Kidney (tissue), 14 donors: Measurements from ENCODE around the gene AKAP13. TPM values are rescaled to one million over a fixed set of nuclear protein-coding genes. Genes with fewer than 3 reads are reported as not detected.
A peak's percentile ranks its signal among the peaks of the same experiment; 100 is the strongest.

Source experiments
- DNase-seq, 5 donors: peaks; one replicate each; pipeline ENCODE4 v3.0.0-alpha.2; 2013 to 2020
- FAIRE-seq: peaks from 2 replicates; lab custom pipeline; 2012; peaks lifted over from hg19 to GRCh38; lab: Jason Lieb, UNC
- H3K27ac ChIP-seq, 2 donors: one replicate each; pipeline ENCODE4 v1.7.0; 2013; ENCODE audit warnings: low read depth in 2 of 2, low read length in 2 of 2, inconsistent platforms in 1 of 2
- H3K27me3 ChIP-seq: one replicate; pipeline ENCODE4 v1.7.1; 2013; ENCODE audit warnings: low read length, inconsistent platforms; ENCODE audit not compliant: control insufficient read depth, insufficient read depth
- H3K36me3 ChIP-seq, 3 donors: one replicate each; pipeline versions ENCODE4 v1.7.0 to v1.7.1; 2013; ENCODE audit warnings: low read length in 3 of 3, control low read depth in 1 of 3, inconsistent platforms in 1 of 3; ENCODE audit not compliant: insufficient read depth in 3 of 3, control insufficient read depth in 2 of 3
- H3K4me1 ChIP-seq, 3 donors: one replicate each; pipeline versions ENCODE4 v1.7.0 to v1.7.1; 2013; ENCODE audit warnings: low read length in 3 of 3, inconsistent platforms in 1 of 3, low read depth in 1 of 3; ENCODE audit not compliant: control insufficient read depth in 2 of 3, insufficient read depth in 2 of 3
- H3K4me3 ChIP-seq, 3 donors: one replicate each; pipeline versions ENCODE4 v1.7.0 to v1.8.1; 2013; ENCODE audit warnings: low read length in 3 of 3, control low read depth in 1 of 3, inconsistent platforms in 1 of 3
- H3K9ac ChIP-seq, 3 donors: one replicate each; pipeline versions ENCODE4 v1.7.0 to v1.7.1; 2013; ENCODE audit warnings: low read length in 3 of 3, control low read depth in 1 of 3, inconsistent platforms in 1 of 3
- H3K9me3 ChIP-seq, 3 donors: one replicate each; pipeline versions ENCODE4 v1.7.0 to v1.7.1; 2013; ENCODE audit warnings: low read length in 3 of 3, control low read depth in 1 of 3, inconsistent platforms in 1 of 3; ENCODE audit not compliant: control insufficient read depth in 2 of 3, insufficient read depth in 1 of 3
- intact Hi-C: fragments of 100-400 bp; cut with DNase I; formaldehyde crosslinking; loops from one replicate; pipeline ENCODE4 v1.11.1; 2022
- polyA plus RNA-seq: library from polyadenylated mRNA; stranded (reverse); fragments of 350-450 nt; fragmentation: Illumina TruSeq; extraction: RNeasy Lipid Tissue Mini Kit (QIAGEN cat#74804); gene quantifications from one replicate; pipeline ENCODE4 v1.2.3, GENCODE V29; 2014; ENCODE audit warnings: low read depth, low replicate concordance; ENCODE audit not compliant: insufficient read depth
- total RNA-seq: library from RNA; stranded (reverse); fragmentation: NEBNext Ultra II Directional; extraction: Animal tissue kit (Norgen Biotek cat#: 25700); gene quantifications from one replicate; pipeline ENCODE4 v1.2.1, GENCODE V29; 2021
- TF ChIP-seq, protein P1 (sequence below): IDR thresholded peaks from 3 replicates; pipeline ENCODE4 v1.5.1; 2012; ENCODE audit warnings: mild to moderate bottlenecking, moderate library complexity, borderline replicate concordance; ENCODE audit not compliant: insufficient read depth; ENCODE audit errors: extremely low read depth
- donor health status: control.
- donor health status: control.
- donor health status: control.
- donor health status: control.
- donor health status: control.
- donor health status: DM: yes; HTN: yes; CAD: no.
- donor health status: Normal renal cell carcinoma (clear cell type).

Gene AKAP13
- total and polyA plus RNA-seq, 2 donors from 2014 or later = 18.8 to 174 TPM

- peak in 3 of 5 donors; percentile 44 to 83 (median 82) for DNase-seq
- H3K4me3 ChIP-seq = no peak overlapping the region
- no peaks in the 10 kb centered on the region for H3K36me3 ChIP-seq
- no peak overlapping the region for H3K9ac ChIP-seq
- FAIRE-seq = no peak
- no peaks in the 10 kb centered on the region for H3K9me3 ChIP-seq
- intact Hi-C loops = no loop called here
- peaks cover 3 to 24% (median 9%) of the 10 kb centered on the region in 3 donors for H3K4me1 ChIP-seq
- TF ChIP-seq, protein P1, sequence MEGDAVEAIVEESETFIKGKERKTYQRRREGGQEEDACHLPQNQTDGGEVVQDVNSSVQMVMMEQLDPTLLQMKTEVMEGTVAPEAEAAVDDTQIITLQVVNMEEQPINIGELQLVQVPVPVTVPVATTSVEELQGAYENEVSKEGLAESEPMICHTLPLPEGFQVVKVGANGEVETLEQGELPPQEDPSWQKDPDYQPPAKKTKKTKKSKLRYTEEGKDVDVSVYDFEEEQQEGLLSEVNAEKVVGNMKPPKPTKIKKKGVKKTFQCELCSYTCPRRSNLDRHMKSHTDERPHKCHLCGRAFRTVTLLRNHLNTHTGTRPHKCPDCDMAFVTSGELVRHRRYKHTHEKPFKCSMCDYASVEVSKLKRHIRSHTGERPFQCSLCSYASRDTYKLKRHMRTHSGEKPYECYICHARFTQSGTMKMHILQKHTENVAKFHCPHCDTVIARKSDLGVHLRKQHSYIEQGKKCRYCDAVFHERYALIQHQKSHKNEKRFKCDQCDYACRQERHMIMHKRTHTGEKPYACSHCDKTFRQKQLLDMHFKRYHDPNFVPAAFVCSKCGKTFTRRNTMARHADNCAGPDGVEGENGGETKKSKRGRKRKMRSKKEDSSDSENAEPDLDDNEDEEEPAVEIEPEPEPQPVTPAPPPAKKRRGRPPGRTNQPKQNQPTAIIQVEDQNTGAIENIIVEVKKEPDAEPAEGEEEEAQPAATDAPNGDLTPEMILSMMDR = no peak
- no peak overlapping the region for H3K27ac ChIP-seq
- H3K27me3 ChIP-seq = no peaks in the 10 kb centered on the region
Measured at GRCh38 chr15:85500729-85501128, 120.3 kb downstream of the AKAP13 start.

DNA sequence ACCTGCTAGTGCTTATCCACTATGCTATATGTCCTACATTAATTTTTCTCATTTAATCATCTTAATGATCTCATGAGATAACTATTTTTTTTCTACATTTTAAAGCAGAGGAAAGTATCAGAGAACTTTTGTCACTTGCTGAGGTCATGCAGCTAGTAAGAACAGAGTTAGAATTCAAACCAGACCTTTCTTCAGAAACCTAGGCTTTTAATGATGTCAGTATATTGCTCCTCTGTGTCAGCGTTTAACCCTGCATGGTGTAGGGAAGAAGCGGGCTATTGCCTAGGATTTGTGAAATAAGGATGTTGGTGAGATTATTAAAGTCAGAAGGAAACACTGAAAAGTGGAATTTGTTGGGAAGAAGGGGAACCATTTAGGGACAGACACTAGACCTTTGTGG is 121.2 kb downstream of the AKAP13 start:
- Histone ChIP-seq H3K9me3 (no peaks in the 10 kb centered on the region), H3K4me3 (no peak overlapping the region), H3K27me3 (no peaks in the 10 kb centered on the region), H3K36me3 (no peaks in the 10 kb centered on the region), H3K9ac (no peak overlapping the region), H3K27ac (no peak overlapping the region), H3K4me1 (peaks cover 3 to 22% (median 7%) of the 10 kb centered on the region in 3 donors)
- intact Hi-C loops = no loop called here
- TF ChIP-seq, protein P1 = no peak
- DNase-seq = no peak
- FAIRE-seq = no peak

DNA sequence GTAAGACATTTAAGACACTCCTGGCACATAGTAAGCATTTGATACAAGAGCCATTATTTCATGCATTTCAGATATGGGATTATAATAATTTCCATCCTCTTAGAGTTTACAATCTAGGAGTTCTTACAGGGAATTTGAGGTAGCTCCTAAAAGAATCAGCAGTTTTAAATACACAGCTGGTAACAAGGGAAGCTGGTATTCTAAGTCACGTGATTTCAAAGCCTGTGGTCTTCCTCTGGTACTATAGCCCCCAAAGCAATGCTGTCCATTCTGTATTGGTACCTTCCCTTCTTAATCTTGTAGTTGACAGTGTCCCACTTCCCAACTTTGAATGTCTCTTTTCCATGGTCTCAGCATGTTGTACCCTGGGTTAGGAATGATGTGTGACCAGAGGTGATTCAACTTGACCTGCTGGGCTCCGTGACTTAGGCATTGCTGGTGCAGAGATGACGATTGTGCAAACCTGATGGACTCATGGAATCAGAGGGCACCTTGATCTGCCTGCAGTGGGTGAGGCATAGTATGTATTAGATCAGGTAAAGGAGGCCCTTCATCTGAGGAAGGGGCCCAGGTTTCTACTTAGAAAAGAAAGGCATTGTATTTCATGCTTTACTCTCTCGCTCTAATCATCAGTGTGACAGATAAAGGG is 122.9 kb downstream of the AKAP13 start:
- no peak for FAIRE-seq
- Histone ChIP-seq H3K27ac (no peak overlapping the region), H3K9me3 (no peaks in the 10 kb centered on the region), H3K4me1 (peaks cover 3 to 11% (median 6%) of the 10 kb centered on the region in 3 donors), H3K4me3 (no peak overlapping the region), H3K27me3 (no peaks in the 10 kb centered on the region), H3K9ac (no peak overlapping the region), H3K36me3 (no peaks in the 10 kb centered on the region)
- TF ChIP-seq, protein P1 = no peak
- intact Hi-C loops = no loop called here
- DNase-seq = no peak
